ENCODE data around the gene RPAP2. TPM values are rescaled to one million over a fixed set of nuclear protein-coding genes. Genes with fewer than 3 reads are reported as not detected.

Gene RPAP2
- total and polyA plus RNA-seq, 2 donors (not counting 3 experiments of a cell fraction or from before 2014, with no cell fraction given): 4.3 to 24.9 TPM

GRCh38 chr1:92329347-92330129 is 30.7 kb downstream of the RPAP2 start:
- no peak for DNase-seq (ENCODE audit: low read depth, low spot score)
- Histone ChIP-seq H3K4me1 (ENCODE audit: control insufficient read depth, extremely low read depth, insufficient read depth, low read length) (no peaks in the 10 kb centered on the region), H3K79me2 (ENCODE audit: control insufficient read depth, insufficient read depth, low read length) (no peaks in the 10 kb centered on the region), H3K36me3 (ENCODE audit: control insufficient read depth in 2 of 2, extremely low read depth in 1 of 2, insufficient read depth in 2 of 2, low read length in 2 of 2) (peaks cover 2 to 3% of the 10 kb centered on the region in 2 experiments), H3K9me3 (replicated peaks; ENCODE audit: control insufficient read depth, insufficient read depth, low read length) (no peaks in the 10 kb centered on the region), H3K9me1 (replicated peaks; ENCODE audit: control insufficient read depth, extremely low read depth, insufficient read depth, low read length) (no peaks in the 10 kb centered on the region), H3K4me3 (replicated peaks in 1 of 3; ENCODE audit: insufficient read depth in 1 of 3, low read depth in 1 of 3, low read length in 3 of 3) (no peak overlapping the region), H2AFZ (ENCODE audit: low read depth, low read length) (no peak overlapping the region), H4K20me1 (replicated peaks; ENCODE audit: control insufficient read depth, extremely low read depth, insufficient read depth, low read length) (no peaks in the 10 kb centered on the region), H3K27ac (ENCODE audit: insufficient read depth, low read depth, low read length) (no peak overlapping the region), H3K27me3 (ENCODE audit: control insufficient read depth in 2 of 2, insufficient read depth in 2 of 2, low read length in 2 of 2) (no peaks in the 10 kb centered on the region), H3K9ac (replicated peaks; ENCODE audit: extremely low read depth, insufficient read depth, low read length) (no peak overlapping the region), H3K4me2 (ENCODE audit: insufficient read depth, low read length) (no peak overlapping the region)
- BruUV-seq (replicated peaks): no TSS peak
- dilution Hi-C loops (cut with MboI; ENCODE audit: extremely low pct_ligation_motif_present, low sequenced_read_pairs): no loop called here
- TF ChIP-seq JUN (IDR thresholded peaks at IDR 0.05; ENCODE audit: borderline replicate concordance, insufficient read depth, insufficient read length, low read depth) (no peak), MYC (IDR thresholded peaks at IDR 0.05; ENCODE audit: low read depth, low read length) (no peak)
- POLR2A ChIA-PET: no interaction called here
- intact Hi-C loops (cut with micrococcal nuclease): no loop called here
- no peak for FAIRE-seq
- CTCF ChIA-PET: interaction anchor here (1.8 kb wide), 1 partner anchor 19 kb away, joined by 4 read pairs; no protein-coding TSS in a partner anchor

DNA sequence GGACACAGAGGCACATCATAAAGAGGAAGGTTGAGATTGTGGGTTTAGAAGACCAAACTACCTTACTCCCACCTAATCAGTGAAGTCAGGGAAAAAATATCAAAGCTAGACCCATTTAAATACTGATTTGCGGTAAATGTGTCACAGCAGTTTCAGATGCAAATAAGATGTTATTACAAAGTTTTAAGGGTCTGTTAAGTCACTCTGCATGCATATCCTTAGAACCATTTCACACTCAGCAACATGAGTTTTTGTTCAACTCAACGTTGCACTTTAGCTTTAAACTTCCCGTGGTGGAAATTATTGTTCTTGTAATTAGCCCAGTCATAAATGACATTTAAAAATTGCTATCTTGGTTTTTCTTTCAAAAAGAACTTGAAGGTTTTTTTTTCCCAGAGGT is 34.8 kb downstream of the RPAP2 start:
- intact Hi-C loops (cut with micrococcal nuclease): no loop called here
- H3K27me3 ChIP-seq (ENCODE audit: control insufficient read depth in 2 of 2, insufficient read depth in 2 of 2, low read length in 2 of 2): no peaks in the 10 kb centered on the region
- H3K4me2 ChIP-seq (ENCODE audit: insufficient read depth, low read length): no peak overlapping the region
- FAIRE-seq: no peak
- no peak overlapping the region for H3K4me3 ChIP-seq (replicated peaks in 1 of 3; ENCODE audit: insufficient read depth in 1 of 3, low read depth in 1 of 3, low read length in 3 of 3)
- no TSS peak for BruUV-seq (replicated peaks)
- TF ChIP-seq POLR2AphosphoS5 (IDR thresholded peaks at IDR 0.05; ENCODE audit: insufficient read depth, low read depth, low read length): no peak
- TF ChIP-seq JUN (IDR thresholded peaks at IDR 0.05; ENCODE audit: borderline replicate concordance, insufficient read depth, insufficient read length, low read depth): no peak
- no peak for TF ChIP-seq GATA2 (IDR thresholded peaks at IDR 0.05; ENCODE audit: insufficient read depth, insufficient read length, low read depth, low read length)
- no peak for TF ChIP-seq MYC (IDR thresholded peaks at IDR 0.05; ENCODE audit: low read depth, low read length)
- TF ChIP-seq POLR2A (IDR thresholded peaks at IDR 0.05; ENCODE audit: low read depth, low read length): no peak
- TF ChIP-seq FOS (IDR thresholded peaks at IDR 0.05; ENCODE audit: borderline replicate concordance, insufficient read depth, low read length): no peak
- TF ChIP-seq MAX (IDR thresholded peaks at IDR 0.05; ENCODE audit: insufficient read depth, insufficient read length): no peak
- no peaks in the 10 kb centered on the region for H4K20me1 ChIP-seq (replicated peaks; ENCODE audit: control insufficient read depth, extremely low read depth, insufficient read depth, low read length)
- peaks cover 0 to 3% of the 10 kb centered on the region in 2 experiments for H3K36me3 ChIP-seq (ENCODE audit: control insufficient read depth in 2 of 2, extremely low read depth in 1 of 2, insufficient read depth in 2 of 2, low read length in 2 of 2)
- H3K9me3 ChIP-seq (replicated peaks; ENCODE audit: control insufficient read depth, insufficient read depth, low read length): no peaks in the 10 kb centered on the region
- H3K27ac ChIP-seq (ENCODE audit: insufficient read depth, low read depth, low read length): no peak overlapping the region
- CTCF ChIA-PET: interaction anchor here (1.2 kb wide), 1 partner anchor 23 kb away, joined by 3 read pairs; no protein-coding TSS in a partner anchor
- POLR2A ChIA-PET: no interaction called here
- no peak overlapping the region for H2AFZ ChIP-seq (ENCODE audit: low read depth, low read length)
- H3K4me1 ChIP-seq (ENCODE audit: control insufficient read depth, extremely low read depth, insufficient read depth, low read length): no peaks in the 10 kb centered on the region
- H3K9me1 ChIP-seq (replicated peaks; ENCODE audit: control insufficient read depth, extremely low read depth, insufficient read depth, low read length): no peaks in the 10 kb centered on the region
- H3K9ac ChIP-seq (replicated peaks; ENCODE audit: extremely low read depth, insufficient read depth, low read length): no peak overlapping the region
- DNase-seq (ENCODE audit: low read depth, low spot score): no peak
- dilution Hi-C loops (cut with MboI; ENCODE audit: extremely low pct_ligation_motif_present, low sequenced_read_pairs): no loop called here
- no peaks in the 10 kb centered on the region for H3K79me2 ChIP-seq (ENCODE audit: control insufficient read depth, insufficient read depth, low read length)

All from endothelial cell of umbilical vein (primary cell).